ENCODE data around the gene EGFL6.
"Not testable (repeated sequence)": the region's sequence is repeated elsewhere in the genome, so short reads cannot be mapped to it uniquely, and the experiment has no call there.

EGFL6 gene

GRCh38 chrX:13670197-13670596 lies 100.8 kb downstream of the EGFL6 start:
- no peak for TF ChIP-seq CTCF (IDR thresholded peaks at IDR 0.05; ENCODE audit: borderline replicate concordance, insufficient read depth, low read depth, low read length)
- no peak overlapping the region for H3K4me3 ChIP-seq (ENCODE audit: low read depth, low read length)

- H3K4me3 ChIP-seq (ENCODE audit: low read depth, low read length) = no peak overlapping the region
- TF ChIP-seq CTCF (IDR thresholded peaks at IDR 0.05; ENCODE audit: borderline replicate concordance, insufficient read depth, low read depth, low read length) = no peak
Observed at GRCh38 chrX:13673016-13673415, 103.6 kb downstream of the EGFL6 start.

- H3K4me3 ChIP-seq (ENCODE audit: low read depth, low read length) = no peak overlapping the region
- TF ChIP-seq CTCF (IDR thresholded peaks at IDR 0.05; ENCODE audit: borderline replicate concordance, insufficient read depth, low read depth, low read length) = no peak
Observed at GRCh38 chrX:13676885-13677284, 107.5 kb downstream of the EGFL6 start.

GRCh38 chrX:13679700-13680099 lies 110.3 kb downstream of the EGFL6 start:
- H3K4me3 ChIP-seq (ENCODE audit: low read depth, low read length) = not testable (repeated sequence)

- TF ChIP-seq CTCF (IDR thresholded peaks at IDR 0.05; ENCODE audit: borderline replicate concordance, insufficient read depth, low read depth, low read length) = no peak
- H3K4me3 ChIP-seq (ENCODE audit: low read depth, low read length) = no peak overlapping the region
Observed at GRCh38 chrX:13681595-13681994, 112.2 kb downstream of the EGFL6 start.

Measured in GM12875 (cell line).